WI38 (cell line): Measurements from ENCODE around the gene CENPN.

Experiments used
- H3K4me3 ChIP-seq: 2 replicates; pipeline ENCODE4 v1.5.1; 2011; ENCODE audit warnings: low read depth, mild to moderate bottlenecking, control low read depth, low read length
- CTCF ChIP-seq: IDR thresholded peaks from 2 replicates; pipeline ENCODE4 v1.5.1; 2012; ENCODE audit warnings: low read depth, mild to moderate bottlenecking, control low read depth, low read length

CENPN gene

GRCh38 chr16:80997964-80998620, 8.9 kb upstream of the CENPN start:
- no peak overlapping the region for H3K4me3 ChIP-seq
- no peak for TF ChIP-seq CTCF

DNA sequence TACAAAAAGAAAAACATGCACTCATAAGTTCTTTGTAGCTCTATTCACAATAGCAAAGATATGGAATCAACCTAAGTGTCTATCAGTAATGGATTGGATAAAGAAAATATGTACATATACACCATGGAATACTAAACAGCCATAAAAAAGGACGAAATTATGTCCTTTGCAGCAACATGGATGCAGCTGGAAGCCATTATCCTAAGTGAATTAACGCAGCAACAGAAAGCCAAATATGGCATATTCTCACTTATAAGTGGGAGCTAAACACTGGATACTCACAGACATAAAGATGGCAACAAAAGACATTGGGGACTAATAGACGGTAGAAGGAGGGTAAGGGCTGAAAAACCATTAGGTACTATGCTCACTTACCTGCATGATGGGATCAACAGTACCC, 6.1 kb upstream of the CENPN start:
- no peak overlapping the region for H3K4me3 ChIP-seq
- no peak for TF ChIP-seq CTCF

GRCh38 chr16:81001330-81001729, 5.7 kb upstream of the CENPN start:
- H3K4me3 ChIP-seq = no peak overlapping the region
- TF ChIP-seq CTCF = no peak

DNA sequence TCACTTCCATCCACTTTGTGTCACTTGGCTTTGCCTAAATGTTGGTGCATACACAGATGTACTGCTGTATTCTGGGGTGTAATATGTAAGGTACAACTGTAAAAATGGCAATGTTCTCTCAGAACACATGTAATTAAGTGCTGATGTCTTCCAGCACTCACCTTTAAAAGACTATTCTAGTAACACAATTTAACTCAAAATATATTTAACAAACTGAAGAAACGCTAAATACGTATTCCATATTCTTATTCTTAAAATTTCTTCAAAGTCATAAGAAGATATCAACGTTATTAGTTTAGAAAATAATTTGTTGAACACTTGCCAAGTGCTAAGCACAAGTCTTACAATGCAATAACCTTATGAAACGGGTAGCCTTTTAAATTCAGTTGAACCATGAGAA, 4.0 kb upstream of the CENPN start:
- H3K4me3 ChIP-seq = no peak overlapping the region
- no peak for TF ChIP-seq CTCF

DNA sequence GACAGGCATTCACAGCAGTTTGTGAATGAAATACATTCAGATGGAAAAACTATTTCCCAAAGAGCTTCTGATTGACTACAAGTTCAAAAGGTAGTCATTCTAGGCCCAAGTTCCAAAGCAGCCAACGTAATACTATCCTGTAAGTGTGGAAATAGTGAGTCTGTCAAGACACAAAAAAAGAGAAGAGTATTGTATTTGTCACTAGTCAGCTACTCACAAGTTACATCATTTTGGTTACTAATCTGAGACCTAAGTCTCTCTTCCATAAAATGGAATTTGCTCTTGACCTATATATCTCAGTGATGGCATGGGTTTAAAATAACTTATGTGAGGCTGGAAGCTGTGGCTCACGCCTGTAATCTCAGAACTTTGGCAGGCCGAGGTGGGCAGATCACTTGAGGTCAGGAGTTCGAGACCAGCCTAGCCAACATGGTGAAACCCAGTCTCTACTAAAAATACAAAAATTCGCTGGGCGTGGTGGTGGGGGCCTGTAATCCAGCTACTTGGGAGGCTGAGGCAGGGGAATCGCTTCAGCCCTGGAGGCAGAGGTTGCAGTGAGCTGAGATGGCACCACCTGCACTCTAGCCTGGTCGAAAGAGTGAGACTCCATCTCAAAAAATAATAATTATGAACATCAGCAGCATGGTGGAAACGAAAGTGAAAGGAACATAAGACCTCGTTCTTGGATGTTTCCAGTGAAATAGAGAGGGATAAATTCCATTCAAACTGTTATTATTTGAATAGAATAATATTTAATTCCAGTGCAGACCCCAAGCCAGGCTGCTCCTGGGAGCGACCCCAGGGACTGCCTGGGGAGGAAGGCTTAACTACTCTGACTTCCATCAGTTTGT, 3.2 kb upstream of the CENPN start:
- H3K4me3 ChIP-seq = no peak overlapping the region
- TF ChIP-seq CTCF = no peak

GRCh38 chr16:81004646-81005353, 2.2 kb upstream of the CENPN start:
- peak overlapping the region; percentile 11; the same call in 1 of the 2 replicates for H3K4me3 ChIP-seq

More at GRCh38 chr16:81004646-81005353, 2.2 kb upstream of the CENPN start:
- TF ChIP-seq CTCF = peak; percentile 42; the same call in 1 of the 2 replicates
